Measurements from ENCODE around the gene NEK5. TPM values are rescaled to one million over a fixed set of nuclear protein-coding genes. Genes with fewer than 3 reads are reported as not detected.
"Not testable (repeated sequence)": the region's sequence is repeated elsewhere in the genome, so short reads cannot be mapped to it uniquely, and the experiment has no call there.

NEK5 gene
- total and polyA plus RNA-seq, 2 of the 8 experiments (the other 6 are each of a cell fraction or from before 2014, with no cell fraction given) = 0.12 to 0.35 TPM

GRCh38 chr13:52084981-52085380, 43.9 kb downstream of the NEK5 start:
- H3K4me1 ChIP-seq (replicated peaks in 1 of 4; ENCODE audit: control insufficient read depth in 3 of 4, insufficient read depth in 4 of 4, low read length in 3 of 4); H3K27ac ChIP-seq (ENCODE audit: low read depth, low read length); H3K56ac ChIP-seq (replicated peaks; ENCODE audit: insufficient read length, low read depth, low read length); H4K20me1 ChIP-seq (replicated peaks in 1 of 2; ENCODE audit: control insufficient read depth in 1 of 2, insufficient read depth in 2 of 2, low read length in 2 of 2); FAIRE-seq; H3K23ac ChIP-seq (ENCODE audit: insufficient read length); H4K5ac ChIP-seq (ENCODE audit: insufficient read length, low read depth, low read length); H2BK5ac ChIP-seq (ENCODE audit: low read depth, low read length); H4K91ac ChIP-seq (replicated peaks; ENCODE audit: insufficient read length, low read length); H2BK15ac ChIP-seq (ENCODE audit: low read length); H3K79me2 ChIP-seq (ENCODE audit: control insufficient read depth in 1 of 2, insufficient read depth in 2 of 2, low read length in 2 of 2); H4K8ac ChIP-seq (ENCODE audit: extremely low read depth, insufficient read depth, low read length); DNase-seq (ENCODE audit: low read depth in 1 of 2, low spot score in 2 of 2); H3K4me2 ChIP-seq (ENCODE audit: insufficient read depth in 1 of 2, low read depth in 2 of 2, low read length in 2 of 2); H2BK120ac ChIP-seq (replicated peaks; ENCODE audit: low read depth, low read length); H2BK20ac ChIP-seq (ENCODE audit: low read length); H2AFZ ChIP-seq (ENCODE audit: low read length); H2BK12ac ChIP-seq (ENCODE audit: low read depth, low read length); H3K9ac ChIP-seq (replicated peaks in 1 of 4; ENCODE audit: extremely low read depth in 1 of 4, low read depth in 3 of 4, low read length in 3 of 4); H2AK5ac ChIP-seq (ENCODE audit: low read depth, low read length); POLR2A ChIA-PET (ENCODE audit: partially characterized antibody); H3K23me2 ChIP-seq (ENCODE audit: low read depth, low read length); H3K27me3 ChIP-seq (replicated peaks in 1 of 4; ENCODE audit: control insufficient read depth in 3 of 4, extremely low read depth in 1 of 4, insufficient read depth in 3 of 4, low read length in 3 of 4); H3K14ac ChIP-seq (ENCODE audit: insufficient read length); H3K36me3 ChIP-seq (ENCODE audit: control insufficient read depth in 2 of 4, insufficient read depth in 4 of 4, low read length in 3 of 4); H3K79me1 ChIP-seq (ENCODE audit: low read depth, low read length); H3K4me3 ChIP-seq (ENCODE audit: extremely low read depth in 1 of 4, insufficient read depth in 2 of 4, low read depth in 3 of 4, low read length in 4 of 4); H3K9me3 ChIP-seq (ENCODE audit: insufficient read depth in 2 of 2, low read depth in 1 of 2, low read length in 1 of 2); H3K18ac ChIP-seq (ENCODE audit: extremely low read depth, low read length); H3K4ac ChIP-seq (replicated peaks; ENCODE audit: insufficient read length, low read depth, low read length): not testable (repeated sequence)
- 80% methylated on average over 3 of the region's 3 CpGs; no CpG with 5 or more reads in 1 of the 2 experiments for WGBS, 2 experiments (ENCODE audit: extremely low coverage in 1 of 2, insufficient coverage in 1 of 2, insufficient read length in 1 of 2, insufficient replicate concordance in 2 of 2, low coverage in 1 of 2, low lambda C conversion rate in 2 of 2, missing lambda C conversion rate in 1 of 2)
- CTCF ChIA-PET (ENCODE audit: partially characterized antibody) = interaction anchor here (0.9 to 1.4 kb wide), 6 partner anchors 43 to 162 kb away, joined by 3 to 4 read pairs (median 3); no protein-coding TSS in a partner anchor

Data from H1 (cell line).